ENCODE measurements around the gene CAPN8. TPM values are rescaled to one million over a fixed set of nuclear protein-coding genes. Genes with fewer than 3 reads are reported as not detected.

CAPN8 gene
- polyA plus RNA-seq, 4 donors = 1.3 to 1.7 (median 1.5) TPM

DNA sequence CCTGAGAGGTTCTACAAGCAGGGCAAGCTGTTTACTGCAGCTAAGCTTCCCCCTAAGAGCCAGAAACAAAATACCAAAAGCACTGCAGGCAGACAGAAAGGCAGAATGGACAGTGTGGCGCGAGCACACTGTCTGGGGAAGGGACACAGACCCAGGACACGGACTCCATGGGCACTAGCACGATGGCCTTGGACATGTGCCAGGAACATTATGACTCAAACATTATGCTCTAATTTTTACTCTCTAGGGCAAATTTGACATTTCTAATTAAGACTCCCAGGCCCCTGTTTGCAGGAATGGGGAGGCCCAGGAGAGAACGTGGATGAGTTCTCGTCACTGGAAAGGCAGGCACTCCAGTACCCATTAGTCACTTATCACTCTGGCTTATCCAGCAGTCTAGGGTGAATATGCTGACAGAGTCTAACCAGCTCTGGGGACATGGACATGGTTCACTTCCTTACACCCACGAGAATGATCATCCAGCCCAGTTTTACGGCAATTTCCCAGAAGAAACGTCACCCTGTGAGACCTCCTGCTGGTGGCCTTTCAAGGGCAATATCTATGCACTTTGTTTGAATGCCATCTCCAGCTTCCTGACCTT is 45.1 kb downstream of the CAPN8 start:
- no peak for DNase-seq (ENCODE audit: low read depth in 4 of 4, low spot score in 3 of 4)

DNA sequence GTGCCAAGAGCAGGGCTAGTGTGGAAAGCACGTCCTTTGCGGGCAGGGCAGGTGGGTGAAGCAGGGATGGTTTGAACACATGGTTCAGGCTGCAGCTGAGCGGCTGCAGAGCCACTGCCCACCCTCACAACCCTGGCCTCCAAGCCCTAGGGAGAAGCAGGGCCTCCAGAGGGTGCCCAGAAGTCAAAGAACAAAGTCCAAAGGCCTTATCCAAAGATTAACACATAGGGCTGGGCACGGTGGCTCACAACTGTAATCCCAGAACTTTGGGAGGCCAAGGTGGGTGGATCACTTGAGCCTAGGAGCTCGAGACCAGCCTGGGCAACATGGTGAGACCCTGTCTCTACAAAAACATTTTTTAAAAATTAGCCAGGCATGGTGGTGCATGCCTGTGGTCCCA is 46.8 kb downstream of the CAPN8 start:
- no peak for DNase-seq (ENCODE audit: low read depth in 4 of 4, low spot score in 3 of 4)

GRCh38 chr1:223617323-223618070 is 48.0 kb downstream of the CAPN8 start:
- DNase-seq (ENCODE audit: low read depth in 4 of 4, low spot score in 3 of 4) = no peak

- DNase-seq (ENCODE audit: low read depth in 4 of 4, low spot score in 3 of 4) = no peak
These were observed 48.9 kb downstream of the CAPN8 start for GRCh38 chr1:223616586-223616985.

DNA sequence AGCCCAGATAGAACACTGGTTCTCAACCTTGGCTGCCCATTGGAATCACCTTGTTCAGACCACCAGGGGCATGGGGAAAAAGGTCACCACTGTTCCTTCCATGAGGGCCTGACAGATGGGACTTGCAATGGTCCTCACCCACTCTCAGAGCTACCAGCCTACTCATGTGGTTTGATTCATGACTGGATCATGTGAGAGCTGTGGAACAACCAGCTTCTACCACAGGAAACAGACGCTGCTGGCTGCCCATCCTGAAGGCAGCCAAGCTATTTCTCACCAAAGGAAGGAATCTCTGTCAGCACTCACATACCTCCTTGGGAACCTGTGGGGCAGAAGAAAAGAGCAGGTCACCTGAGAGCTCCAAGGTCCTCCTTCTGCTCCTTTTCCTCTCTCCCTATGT is 53.6 kb downstream of the CAPN8 start:
- no peak for DNase-seq (ENCODE audit: low read depth in 4 of 4, low spot score in 3 of 4)

DNA sequence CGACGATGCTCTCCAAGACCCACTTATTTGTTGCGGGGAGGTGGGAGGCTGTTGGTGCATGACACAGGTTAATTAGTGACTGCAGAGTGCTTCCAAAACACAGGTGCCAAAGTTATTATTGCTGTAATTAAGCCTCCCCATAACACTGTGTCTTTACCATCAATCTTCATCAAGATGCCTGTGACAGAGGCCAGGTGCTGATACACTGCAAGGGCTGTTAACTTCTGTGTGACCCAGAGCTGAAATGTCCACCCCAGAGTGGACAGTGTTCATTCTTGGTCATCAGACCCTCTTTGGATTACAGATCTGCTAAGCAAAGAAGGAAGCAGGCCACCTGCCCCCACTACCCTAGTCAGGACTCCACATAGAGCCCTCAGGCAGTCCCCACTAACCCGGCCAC is 55.5 kb downstream of the CAPN8 start:
- no peak for DNase-seq (ENCODE audit: low read depth in 4 of 4, low spot score in 3 of 4)

- DNase-seq (ENCODE audit: low read depth in 4 of 4, low spot score in 3 of 4) = no peak
These were observed 56.4 kb downstream of the CAPN8 start for GRCh38 chr1:223609066-223609465.

GRCh38 chr1:223558512-223558911 is 107.0 kb downstream of the CAPN8 start:
- DNase-seq (ENCODE audit: low read depth in 4 of 4, low spot score in 3 of 4) = no peak

DNA sequence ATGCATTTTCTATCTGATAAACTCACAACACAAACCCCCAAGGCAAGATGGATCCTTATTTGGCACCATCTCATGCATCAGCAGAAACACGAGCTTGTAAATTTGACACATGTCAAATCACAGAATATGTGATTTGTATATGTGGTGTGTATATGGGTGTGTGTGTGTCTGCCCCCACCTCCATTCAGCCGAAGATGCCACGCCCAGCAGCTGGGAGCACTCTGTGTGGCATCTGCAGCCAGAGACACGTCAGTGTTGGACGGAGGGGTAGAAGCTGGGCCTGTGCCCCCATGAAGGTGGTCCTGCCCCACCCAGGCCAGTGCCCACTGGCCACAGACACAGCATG is 108.4 kb downstream of the CAPN8 start:
- DNase-seq (ENCODE audit: low read depth in 4 of 4, low spot score in 3 of 4) = no peak

- DNase-seq (ENCODE audit: low read depth in 4 of 4, low spot score in 3 of 4) = no peak
These were observed 108.9 kb downstream of the CAPN8 start for GRCh38 chr1:223556414-223557129.

- no peak for DNase-seq (ENCODE audit: low read depth in 4 of 4, low spot score in 3 of 4)
These were observed 111.5 kb downstream of the CAPN8 start for GRCh38 chr1:223553957-223554356.

DNA sequence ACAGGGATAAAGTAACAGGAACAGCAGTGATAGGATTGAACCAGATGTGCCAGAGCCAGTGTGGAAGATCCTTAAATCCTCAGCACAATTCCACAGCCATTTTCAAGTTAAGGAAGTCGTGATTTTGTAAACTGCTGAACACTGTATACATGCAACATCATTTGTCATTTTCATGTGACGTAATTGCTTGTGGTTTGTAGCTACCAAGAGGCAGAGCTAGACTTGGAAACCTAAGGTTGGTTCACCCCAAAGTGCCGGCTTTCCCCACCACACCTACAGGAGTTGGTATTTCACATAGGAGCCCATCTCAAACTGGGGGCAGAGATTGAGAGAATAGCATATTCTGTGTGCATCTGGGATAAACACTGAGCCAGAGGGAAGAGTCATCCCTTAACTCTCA is 113.9 kb downstream of the CAPN8 start:
- no peak for DNase-seq (ENCODE audit: low read depth in 4 of 4, low spot score in 3 of 4)

DNA sequence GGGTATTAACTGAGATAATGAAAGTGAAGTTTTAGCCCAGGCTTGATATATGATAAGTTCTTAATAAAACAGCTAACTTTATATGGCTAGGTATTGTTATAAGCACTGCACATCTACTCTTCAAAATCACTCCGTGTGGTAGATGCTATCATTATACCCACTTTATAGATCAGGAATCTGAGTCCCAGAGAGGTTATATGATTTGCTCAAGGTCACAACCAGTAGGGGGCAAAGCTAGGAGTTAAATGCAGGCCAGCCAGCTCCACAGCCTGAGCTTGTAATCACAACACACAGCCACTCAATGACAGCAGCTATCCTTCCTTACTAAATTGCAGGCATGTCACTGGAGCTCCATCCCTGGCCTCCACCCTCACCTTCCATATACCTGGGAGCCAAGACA is 115.8 kb downstream of the CAPN8 start:
- DNase-seq (ENCODE audit: low read depth in 4 of 4, low spot score in 3 of 4) = no peak

DNA sequence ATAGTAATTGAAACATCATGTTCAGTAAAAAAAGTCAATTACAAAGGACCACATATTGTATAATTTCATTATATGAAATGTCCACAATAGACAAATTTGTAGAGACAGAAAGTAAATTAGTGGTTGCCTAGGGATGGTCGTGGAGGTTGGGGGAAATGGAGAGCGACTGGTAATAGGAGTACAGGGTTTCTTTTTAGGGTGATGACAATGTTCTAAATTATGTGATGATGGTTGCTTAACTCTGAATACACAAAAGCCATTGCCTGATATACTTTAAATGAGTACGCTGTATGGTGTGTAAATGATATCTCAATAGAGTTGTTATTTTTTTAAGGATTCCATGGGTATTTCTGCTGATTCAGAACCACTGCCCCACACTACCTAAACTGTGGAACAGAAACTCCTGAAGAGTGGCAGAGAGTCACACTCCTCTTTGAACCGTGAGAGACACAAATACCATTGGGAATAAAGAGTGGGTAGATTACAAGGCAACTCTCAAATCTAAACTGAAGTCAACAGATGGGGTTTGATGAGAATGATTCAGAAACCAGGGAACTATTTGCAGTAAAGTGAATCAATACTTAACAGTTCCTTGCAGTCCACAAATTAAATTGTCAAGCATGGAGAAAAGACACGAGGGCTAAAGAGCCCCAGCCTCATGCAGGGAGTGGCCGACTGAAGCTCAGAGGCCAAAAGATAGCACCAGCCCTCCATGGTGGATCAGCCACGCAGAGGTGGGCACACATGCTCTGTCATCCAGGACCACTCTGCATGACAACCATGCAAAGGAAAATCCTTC is 118.0 kb downstream of the CAPN8 start:
- no peak for DNase-seq (ENCODE audit: low read depth in 4 of 4, low spot score in 3 of 4)

- DNase-seq (ENCODE audit: low read depth in 4 of 4, low spot score in 3 of 4) = no peak
These were observed 120.2 kb downstream of the CAPN8 start for GRCh38 chr1:223545343-223545742.

DNA sequence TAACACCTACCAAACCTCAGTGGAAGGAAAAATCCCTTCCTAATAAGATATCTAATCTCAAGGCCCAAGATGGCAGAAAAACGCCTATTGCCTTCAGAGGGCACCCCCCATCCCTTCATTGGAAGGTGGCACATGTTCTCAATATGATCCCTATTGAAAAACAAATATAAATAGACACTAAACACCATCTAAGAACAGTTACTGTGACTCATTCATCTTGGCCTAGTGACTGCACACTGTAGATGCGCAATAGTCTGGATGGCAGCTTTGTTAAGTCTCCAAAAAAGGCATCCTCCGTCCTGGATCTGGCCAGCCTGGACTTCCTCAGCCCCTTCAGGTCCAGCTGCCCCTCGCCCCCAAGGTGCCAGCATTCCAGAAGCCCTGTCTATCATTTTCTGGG is 121.9 kb downstream of the CAPN8 start:
- no peak for DNase-seq (ENCODE audit: low read depth in 4 of 4, low spot score in 3 of 4)

DNA sequence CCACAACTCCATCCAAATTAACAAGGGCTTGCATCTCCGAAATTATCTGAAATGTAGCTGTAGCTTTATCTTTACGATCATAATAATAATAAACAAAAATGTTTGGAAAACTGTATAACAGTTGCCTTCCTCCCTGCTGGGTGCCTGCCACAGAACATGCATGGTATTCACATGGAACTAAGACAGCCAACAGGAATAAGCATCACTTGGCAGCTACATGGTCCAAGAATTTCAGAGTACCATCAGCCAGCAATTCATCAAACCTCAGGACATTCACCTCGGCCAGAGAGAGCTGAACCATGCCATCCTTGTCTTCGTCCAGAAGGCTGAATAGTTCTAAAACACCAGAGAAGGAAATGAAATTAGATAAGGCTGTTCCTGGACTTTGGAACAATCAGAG is 122.7 kb downstream of the CAPN8 start:
- DNase-seq (ENCODE audit: low read depth in 4 of 4, low spot score in 3 of 4) = no peak

DNA sequence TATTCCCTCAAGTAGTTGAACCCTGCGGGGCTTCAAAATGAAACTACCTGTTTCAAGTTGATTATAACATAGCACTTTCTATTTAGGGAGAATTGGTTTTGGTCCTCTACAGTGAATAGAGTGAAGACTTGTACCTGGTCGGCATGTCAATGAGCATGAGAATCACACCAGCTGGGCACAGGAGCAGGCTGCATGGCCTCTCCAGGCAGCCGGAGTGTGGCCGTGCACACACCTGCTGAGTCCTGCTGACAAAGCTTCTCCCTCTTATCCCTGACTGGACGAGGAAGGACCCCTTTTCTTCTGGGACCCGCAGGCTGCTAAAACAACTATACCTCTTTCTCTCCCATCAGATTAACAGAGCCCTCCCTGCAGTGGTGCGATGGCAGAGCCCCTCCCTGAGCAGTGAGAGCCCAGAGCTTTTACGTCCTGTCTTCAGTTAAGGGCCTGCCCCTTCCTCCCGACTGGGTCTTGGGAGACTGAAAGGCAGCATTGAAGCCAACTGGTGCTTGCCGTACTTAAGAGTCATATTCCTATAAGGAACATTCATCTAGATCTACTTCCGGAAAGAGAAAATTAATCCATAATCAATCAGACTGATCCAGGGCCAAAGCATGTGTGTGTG is 124.9 kb downstream of the CAPN8 start:
- DNase-seq (ENCODE audit: low read depth in 4 of 4, low spot score in 3 of 4) = no peak

DNA sequence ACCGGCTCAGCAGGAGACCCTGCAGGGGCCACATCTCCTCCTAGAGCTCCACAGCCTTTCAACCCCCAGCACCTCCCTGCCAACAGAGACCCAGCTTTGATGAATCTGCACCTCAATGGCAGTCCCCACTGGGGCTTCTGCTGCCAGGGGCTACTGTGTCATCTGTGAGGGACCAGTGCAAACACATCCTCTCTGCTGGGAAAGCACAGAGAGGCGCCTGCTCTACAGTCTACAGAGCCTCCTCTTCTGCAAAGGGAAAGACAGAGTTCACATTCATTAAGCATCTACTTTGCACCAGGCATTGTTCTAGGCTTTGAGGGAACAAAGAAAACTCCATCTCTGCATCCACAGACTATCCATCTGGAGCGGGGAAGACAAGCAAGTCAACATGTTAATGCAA is 125.8 kb downstream of the CAPN8 start:
- DNase-seq (ENCODE audit: low read depth in 4 of 4, low spot score in 3 of 4) = no peak

DNA sequence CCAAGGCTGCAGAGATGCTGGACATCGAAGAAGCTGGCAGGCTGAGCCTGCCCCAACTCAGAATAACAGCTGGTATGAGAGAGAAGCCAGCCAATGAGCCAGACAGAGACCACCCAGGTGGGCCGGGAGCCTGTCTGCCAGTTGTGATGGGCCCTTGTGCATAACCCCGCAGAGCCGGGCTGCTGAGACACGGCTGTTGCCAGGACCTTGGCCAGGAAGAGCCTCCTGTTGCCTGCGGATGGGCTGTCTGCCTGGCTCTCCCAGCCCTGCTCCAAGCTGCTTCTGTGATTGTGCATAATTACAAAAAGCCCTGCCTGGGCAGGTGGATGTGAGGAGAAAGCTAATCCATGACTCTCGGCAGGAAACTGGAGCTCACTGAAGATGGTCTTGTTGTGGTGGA is 126.5 kb downstream of the CAPN8 start:
- no peak for DNase-seq (ENCODE audit: low read depth in 4 of 4, low spot score in 3 of 4)

- no peak for DNase-seq (ENCODE audit: low read depth in 4 of 4, low spot score in 3 of 4)
These were observed 130.2 kb downstream of the CAPN8 start for GRCh38 chr1:223535319-223535718.

Measured in right renal pelvis (tissue), 4 donors.